Duodenal mucosa (tissue), 2 donors: ENCODE results near the gene MMP14.
"Not testable (repeated sequence)": the region's sequence is repeated elsewhere in the genome, so short reads cannot be mapped to it uniquely, and the experiment has no call there.

Source experiments
- H3K27ac ChIP-seq: one replicate; pipeline ENCODE4 v1.7.0; 2013; ENCODE audit warnings: low read depth, low read length
- H3K27me3 ChIP-seq, 2 donors: one replicate each; pipeline ENCODE4 v1.7.0; 2013; ENCODE audit warnings: low read length in 2 of 2, control low read depth in 1 of 2; ENCODE audit not compliant: insufficient read depth in 2 of 2, control insufficient read depth in 1 of 2
- H3K36me3 ChIP-seq, 2 donors: one replicate each; pipeline ENCODE4 v1.7.0; 2013; ENCODE audit warnings: low read length in 2 of 2, control low read depth in 1 of 2; ENCODE audit not compliant: insufficient read depth in 2 of 2, control insufficient read depth in 1 of 2
- H3K4me1 ChIP-seq, 2 donors: one replicate each; pipeline ENCODE4 v1.7.0; 2013; ENCODE audit warnings: low read length in 2 of 2, control low read depth in 1 of 2; ENCODE audit not compliant: insufficient read depth in 2 of 2, control insufficient read depth in 1 of 2
- H3K4me3 ChIP-seq, 2 donors: one replicate each; pipeline ENCODE4 v1.7.0; 2013; ENCODE audit warnings: low read length in 2 of 2, low read depth in 1 of 2
- H3K9ac ChIP-seq, 2 donors: one replicate each; pipeline ENCODE4 v1.7.0; 2013; ENCODE audit warnings: low read length in 2 of 2, low read depth in 1 of 2
- H3K9me3 ChIP-seq, 2 donors: one replicate each; pipeline ENCODE4 v1.7.0; 2013; ENCODE audit warnings: low read length in 2 of 2, control low read depth in 1 of 2; ENCODE audit not compliant: control insufficient read depth in 1 of 2

The MMP14 gene

DNA sequence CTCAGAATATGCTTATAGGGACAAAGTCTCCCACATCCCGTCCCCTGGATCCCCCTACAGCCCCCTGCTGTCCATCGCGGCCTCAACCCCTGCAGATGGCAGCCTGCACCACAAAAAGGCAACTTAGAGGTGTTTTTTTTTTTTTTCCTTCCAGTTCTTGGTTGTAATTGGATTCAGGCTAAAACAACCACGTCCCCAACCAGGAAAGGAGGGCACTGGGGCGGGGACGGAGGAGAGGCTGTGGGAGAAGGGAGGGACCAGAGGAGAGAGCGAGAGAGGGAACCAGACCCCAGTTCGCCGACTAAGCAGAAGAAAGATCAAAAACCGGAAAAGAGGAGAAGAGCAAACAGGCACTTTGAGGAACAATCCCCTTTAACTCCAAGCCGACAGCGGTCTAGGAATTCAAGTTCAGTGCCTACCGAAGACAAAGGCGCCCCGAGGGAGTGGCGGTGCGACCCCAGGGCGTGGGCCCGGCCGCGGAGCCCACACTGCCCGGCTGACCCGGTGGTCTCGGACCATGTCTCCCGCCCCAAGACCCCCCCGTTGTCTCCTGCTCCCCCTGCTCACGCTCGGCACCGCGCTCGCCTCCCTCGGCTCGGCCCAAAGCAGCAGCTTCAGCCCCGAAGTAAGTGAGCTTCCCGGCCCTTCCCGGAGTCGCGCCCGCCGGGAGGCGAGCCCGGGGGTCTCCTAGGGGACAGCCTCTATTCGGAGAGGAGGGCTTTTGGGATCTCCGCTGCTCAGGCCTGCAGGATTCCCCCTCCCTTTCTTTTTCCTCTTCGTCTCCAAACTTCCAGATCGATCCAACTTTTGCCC is at the start of gene MMP14:
Gene MMP14, plus strand, starts transcription at position 285 of the 813 bp plus-strand sequence. Its CDS starts 233 bp downstream, at position 518.
- Histone ChIP-seq H3K27me3 (no peaks in the 10 kb centered on the region), H3K27ac (peak within 1 kb of the TSS; percentile 91), H3K36me3 (peaks cover 4 to 24% of the 10 kb centered on the region in 2 donors), H3K4me1 (peaks cover 19 to 20% of the 10 kb centered on the region in 2 donors), H3K9ac (peak within 1 kb of the TSS; percentile 95 to 97), H3K4me3 (peak within 1 kb of the TSS; percentile 90 to 93), H3K9me3 (no peaks in the 10 kb centered on the region)

GRCh38 chr14:22786685-22787084 is 49.7 kb upstream of the MMP14 start:
- Histone ChIP-seq H3K4me1 (peaks cover 2 to 4% of the 10 kb centered on the region in 2 donors), H3K9ac (no peak overlapping the region), H3K27me3 (no peaks in the 10 kb centered on the region), H3K36me3 (no peaks in the 10 kb centered on the region), H3K27ac (no peak overlapping the region), H3K9me3 (no peaks in the 10 kb centered on the region), H3K4me3 (no peak overlapping the region)

DNA sequence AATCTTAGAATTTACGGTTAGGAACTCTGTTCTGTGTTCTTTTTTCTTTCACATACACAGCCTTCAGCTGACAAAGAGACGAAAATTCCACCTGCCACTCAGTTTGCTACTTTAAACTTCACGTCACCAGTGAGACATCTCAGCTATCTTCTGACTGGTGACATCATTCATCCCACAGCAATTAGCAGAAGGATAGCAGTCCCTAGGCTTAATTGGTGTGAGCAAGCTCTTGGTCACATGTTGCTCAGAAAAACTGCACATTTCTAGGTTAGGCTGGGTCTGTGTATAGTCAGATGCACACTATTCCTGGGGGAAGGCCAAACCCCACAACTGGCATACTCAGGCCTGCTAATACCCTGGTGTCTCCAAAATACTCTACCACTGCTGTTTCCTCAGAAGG is 45.1 kb upstream of the MMP14 start:
- Histone ChIP-seq H3K9me3 (no peaks in the 10 kb centered on the region), H3K4me3 (no peak overlapping the region), H3K4me1 (peaks cover 7% of the 10 kb centered on the region in 2 donors), H3K27ac (no peak overlapping the region), H3K9ac (no peak overlapping the region), H3K27me3 (no peaks in the 10 kb centered on the region), H3K36me3 (no peaks in the 10 kb centered on the region)

DNA sequence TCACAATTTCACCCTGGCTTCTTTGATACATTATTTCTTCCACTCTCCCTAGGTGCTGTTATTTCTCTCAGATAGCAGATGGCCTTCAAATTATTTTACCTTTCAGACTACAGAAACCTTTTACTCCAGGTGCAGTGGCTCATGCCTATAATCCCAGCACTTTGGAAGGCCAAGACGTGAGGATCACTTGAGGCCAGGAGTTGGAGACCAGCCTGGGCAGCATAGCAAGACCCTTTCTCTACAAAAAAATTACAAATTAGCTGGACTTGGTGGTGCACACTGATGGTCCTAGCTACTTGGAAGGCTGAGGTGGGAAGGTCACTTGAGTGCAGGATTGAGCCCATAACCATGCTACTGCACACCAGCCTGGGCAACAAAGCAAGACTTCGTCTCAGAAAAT is 44.2 kb upstream of the MMP14 start:
- H3K27me3 ChIP-seq, result no peaks in the 10 kb centered on the region
- H3K9me3 ChIP-seq, result no peaks in the 10 kb centered on the region
- no peak overlapping the region for H3K27ac ChIP-seq
- H3K36me3 ChIP-seq, result no peaks in the 10 kb centered on the region
- peaks cover 15% of the 10 kb centered on the region in 2 donors for H3K4me1 ChIP-seq
- H3K9ac ChIP-seq, result no peak overlapping the region
- H3K4me3 ChIP-seq, result no peak overlapping the region

- not testable (repeated sequence) for H3K27me3 ChIP-seq, H3K4me3 ChIP-seq, H3K9ac ChIP-seq, H3K27ac ChIP-seq, H3K36me3 ChIP-seq, H3K9me3 ChIP-seq
- H3K4me1 ChIP-seq, result peaks cover 23 to 24% of the 10 kb centered on the region in 2 donors
Measured at GRCh38 chr14:22793550-22793949, 42.8 kb upstream of the MMP14 start.

DNA sequence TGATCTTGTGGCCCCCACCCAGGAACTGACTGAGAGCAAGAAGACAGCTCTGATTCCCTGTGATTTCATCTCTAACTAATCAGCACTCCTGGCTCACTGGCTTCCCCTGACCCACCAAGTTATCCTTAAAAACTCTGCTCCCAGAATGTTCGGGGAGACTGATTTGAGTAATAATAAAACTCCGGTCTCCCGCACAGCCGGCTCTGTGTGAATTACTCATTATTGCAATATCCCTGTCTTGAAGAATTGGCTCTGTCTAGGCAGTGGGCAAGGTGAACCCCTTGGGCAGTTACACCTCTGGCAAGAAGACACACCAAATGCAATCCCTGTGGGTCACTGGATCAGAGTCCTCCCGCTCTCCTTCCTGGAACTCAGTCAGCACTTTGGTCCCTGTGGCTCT is 42.4 kb upstream of the MMP14 start:
- Histone ChIP-seq H3K27me3 (no peaks in the 10 kb centered on the region), H3K4me3 (no peak overlapping the region), H3K9me3 (no peaks in the 10 kb centered on the region), H3K9ac (no peak overlapping the region), H3K27ac (no peak overlapping the region), H3K4me1 (peaks cover 28 to 29% of the 10 kb centered on the region in 2 donors), H3K36me3 (no peaks in the 10 kb centered on the region)

DNA sequence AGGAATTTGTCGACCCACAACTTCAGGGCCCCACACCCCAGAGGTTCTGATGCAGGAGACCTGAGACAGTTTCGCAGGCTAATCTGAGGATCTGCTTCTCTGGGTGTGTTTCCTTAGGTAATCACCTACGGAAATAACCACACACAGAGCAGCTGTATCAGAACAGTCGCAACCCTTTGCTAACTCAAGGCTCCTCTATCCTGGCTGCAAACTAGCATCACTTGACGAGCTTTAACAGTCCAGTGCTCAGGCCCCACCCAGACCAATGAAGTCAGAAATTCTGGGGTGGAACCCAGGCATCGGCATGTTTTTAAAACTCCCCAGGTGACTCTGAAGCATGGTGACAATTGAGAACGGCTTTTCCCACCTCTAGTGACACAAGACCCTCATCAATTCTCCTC is 41.8 kb upstream of the MMP14 start:
- Histone ChIP-seq H3K27ac (no peak overlapping the region), H3K27me3 (no peaks in the 10 kb centered on the region), H3K36me3 (no peaks in the 10 kb centered on the region), H3K9ac (no peak overlapping the region), H3K4me1 (peaks cover 29 to 31% of the 10 kb centered on the region in 2 donors), H3K4me3 (no peak overlapping the region), H3K9me3 (no peaks in the 10 kb centered on the region)

- H3K9me3 ChIP-seq, result no peaks in the 10 kb centered on the region
- peaks cover 29 to 44% of the 10 kb centered on the region in 2 donors for H3K4me1 ChIP-seq
- H3K4me3 ChIP-seq, result no peak overlapping the region
- H3K9ac ChIP-seq, result no peak overlapping the region
- H3K36me3 ChIP-seq, result no peaks in the 10 kb centered on the region
- H3K27me3 ChIP-seq, result no peaks in the 10 kb centered on the region
- peak overlapping the region; percentile 34 for H3K27ac ChIP-seq
Measured at GRCh38 chr14:22796087-22796707, 40.2 kb upstream of the MMP14 start.

GRCh38 chr14:22797017-22797917 is 39.1 kb upstream of the MMP14 start:
- Histone ChIP-seq H3K27me3 (no peaks in the 10 kb centered on the region), H3K27ac (peak overlapping the region; percentile 26), H3K9ac (no peak overlapping the region), H3K4me1 (peaks cover 29 to 44% of the 10 kb centered on the region in 2 donors), H3K36me3 (no peaks in the 10 kb centered on the region), H3K9me3 (no peaks in the 10 kb centered on the region), H3K4me3 (no peak overlapping the region)

GRCh38 chr14:22798528-22798927 is 37.9 kb upstream of the MMP14 start:
- Histone ChIP-seq H3K9ac (no peak overlapping the region), H3K4me1 (peaks cover 31 to 44% of the 10 kb centered on the region in 2 donors), H3K4me3 (no peak overlapping the region), H3K27ac (peak overlapping the region; percentile 10), H3K27me3 (no peaks in the 10 kb centered on the region), H3K36me3 (no peaks in the 10 kb centered on the region), H3K9me3 (no peaks in the 10 kb centered on the region)
